CD14-positive monocyte (primary cell): ENCODE data around the gene CHMP2B. TPM values are rescaled to one million over a fixed set of nuclear protein-coding genes. Genes with fewer than 3 reads are reported as not detected.
A peak's percentile ranks its signal among the peaks of the same experiment; 100 is the strongest.

Experiments used
- DNase-seq, 3 donors: peaks; one replicate each; pipeline ENCODE4 v3.0.0-alpha.2; 2011 to 2022
- H2AFZ ChIP-seq: 2 replicates; pipeline ENCODE4 v1.6.0; 2012; ENCODE audit warnings: mild to moderate bottlenecking, low read depth, low read length, inconsistent platforms; ENCODE audit not compliant: insufficient read depth, poor library complexity, severe bottlenecking
- H3K27ac ChIP-seq, 2 donors: 1 replicate in 1 of 2; 2 replicates in 1 of 2; pipeline ENCODE4 v1.5.1; 2012 to 2013; ENCODE audit warnings: low read length in 2 of 2, control low read depth in 1 of 2, inconsistent platforms in 1 of 2, low read depth in 1 of 2, mild to moderate bottlenecking in 1 of 2
- H3K27me3 ChIP-seq, 2 donors: one replicate each; pipeline versions ENCODE4 v1.6.0 to v1.6.1; 2011 to 2013; ENCODE audit warnings: low read length in 2 of 2; ENCODE audit not compliant: control insufficient read depth in 2 of 2, insufficient read depth in 2 of 2
- H3K36me3 ChIP-seq, 2 donors: replicated peaks in 1 of 2; 1 replicate in 1 of 2; 2 replicates in 1 of 2; pipeline versions ENCODE4 v1.5.1 to v1.6.1; 2012 to 2013; ENCODE audit warnings: low read length in 2 of 2, control low read depth in 1 of 2, inconsistent platforms in 1 of 2, mild to moderate bottlenecking in 1 of 2; ENCODE audit not compliant: insufficient read depth in 2 of 2, control insufficient read depth in 1 of 2
- H3K4me1 ChIP-seq, 2 donors: 1 replicate in 1 of 2; 2 replicates in 1 of 2; pipeline versions ENCODE4 v1.5.1 to v1.6.1; 2012 to 2013; ENCODE audit warnings: low read length in 2 of 2, control low read depth in 1 of 2, inconsistent platforms in 1 of 2, mild to moderate bottlenecking in 1 of 2, moderate library complexity in 1 of 2; ENCODE audit not compliant: insufficient read depth in 2 of 2, control insufficient read depth in 1 of 2
- H3K4me2 ChIP-seq: replicated peaks from 2 replicates; pipeline ENCODE3; 2012; ENCODE audit warnings: low read length, moderate library complexity, mild to moderate bottlenecking; ENCODE audit not compliant: poor library complexity, severe bottlenecking; ENCODE audit errors: extremely low read depth
- H3K4me3 ChIP-seq, 3 experiments: fragments of 200-600 bp in 1 of 3; sonication (generic) in 1 of 3; replicated peaks in 1 of 3; 1 replicate in 2 of 3; 2 replicates in 1 of 3; pipeline ENCODE4 v1.5.1; 2011 to 2013; ENCODE audit warnings: low read length in 3 of 3, mild to moderate bottlenecking in 3 of 3, control low read depth in 2 of 3, low read depth in 2 of 3, inconsistent platforms in 1 of 3, moderate library complexity in 1 of 3
- H3K79me2 ChIP-seq: 2 replicates; pipeline ENCODE4 v1.6.0; 2012; ENCODE audit warnings: mild to moderate bottlenecking, control low read depth, inconsistent platforms, low read length, moderate library complexity; ENCODE audit not compliant: insufficient read depth
- H3K9ac ChIP-seq: 2 replicates; pipeline ENCODE4 v1.6.0; 2017; ENCODE audit warnings: low read length, mild to moderate bottlenecking; ENCODE audit not compliant: insufficient read depth, poor library complexity, severe bottlenecking
- H3K9me3 ChIP-seq, 2 donors: replicated peaks in 1 of 2; 1 replicate in 1 of 2; 2 replicates in 1 of 2; pipeline versions ENCODE4 v1.5.1 to v1.6.1; 2012 to 2013; ENCODE audit warnings: low read length in 2 of 2, control low read depth in 1 of 2; ENCODE audit not compliant: control insufficient read depth in 1 of 2, insufficient read depth in 1 of 2
- H4K20me1 ChIP-seq: 2 replicates; pipeline ENCODE4 v1.6.0; 2012; ENCODE audit warnings: mild to moderate bottlenecking, low read length, control low read depth, moderate library complexity; ENCODE audit not compliant: insufficient read depth
- H3K27ac Mint-ChIP-seq, 7 donors: one replicate each; pipeline ENCODE4 v1.8.0; 2020; ENCODE audit warnings: mild to moderate bottlenecking in 7 of 7, mixed read lengths in 7 of 7, moderate library complexity in 6 of 7, inconsistent platforms in 2 of 7
- H3K27me3 Mint-ChIP-seq, 3 donors: one replicate each; pipeline ENCODE4 v1.8.0; 2021 to 2022; ENCODE audit warnings: low read depth in 3 of 3, mild to moderate bottlenecking in 3 of 3, mixed read lengths in 3 of 3, moderate library complexity in 3 of 3, inconsistent platforms in 1 of 3
- H3K36me3 Mint-ChIP-seq, 2 donors: one replicate each; pipeline ENCODE4 v1.8.0; 2020; ENCODE audit warnings: mixed read lengths in 2 of 2, inconsistent platforms in 1 of 2, mild to moderate bottlenecking in 1 of 2
- H3K4me1 Mint-ChIP-seq: one replicate; pipeline ENCODE4 v1.8.0; 2020; ENCODE audit warnings: mild to moderate bottlenecking, mixed read lengths
- H3K4me3 Mint-ChIP-seq, 2 donors: one replicate each; pipeline ENCODE4 v1.8.0; 2020; ENCODE audit warnings: mild to moderate bottlenecking in 2 of 2, mixed read lengths in 2 of 2, moderate library complexity in 1 of 2
- H3K9me3 Mint-ChIP-seq, 7 donors: one replicate each; pipeline ENCODE4 v1.8.0; 2020 to 2022; ENCODE audit warnings: mixed read lengths in 7 of 7, mild to moderate bottlenecking in 6 of 7, moderate library complexity in 6 of 7, inconsistent platforms in 2 of 7
- WGBS: methylation state at CpG from one replicate; pipeline ENCODE4 v1.1.5; 2013; ENCODE audit warnings: missing lambda C conversion rate; ENCODE audit not compliant: insufficient coverage; 5-methylcytosine and 5-hydroxymethylcytosine counted together
- intact Hi-C, 2 donors: fragments of 100-400 bp; cut with micrococcal nuclease; formaldehyde crosslinking; loops; one replicate each; pipeline versions ENCODE4 v1.15.0 to v1.15.1; 2023
- polyA plus RNA-seq, 3 donors: library from polyadenylated mRNA; depleted of rRNA in 1 of 3; unstranded in 2 of 3; stranded (reverse) in 1 of 3; fragments of 300-500 nt in 2 of 3; fragments of >200 nt in 1 of 3; fragmentation: Illumina TruSeq in 2 of 3; gene quantifications; 1 replicate in 2 of 3; 2 replicates in 1 of 3; pipeline ENCODE4 v1.2.3, GENCODE V29; 2012 to 2021
- TF ChIP-seq, protein P1 (sequence below): fragments of 200-600 bp; IDR thresholded peaks from one replicate; pipeline ENCODE4 v1.8.0; 2022; ENCODE audit warnings: antibody characterized with exemption, mild to moderate bottlenecking

The CHMP2B gene
- polyA plus RNA-seq, 3 donors: 20.2 to 67.9 (median 62.1) TPM

DNA sequence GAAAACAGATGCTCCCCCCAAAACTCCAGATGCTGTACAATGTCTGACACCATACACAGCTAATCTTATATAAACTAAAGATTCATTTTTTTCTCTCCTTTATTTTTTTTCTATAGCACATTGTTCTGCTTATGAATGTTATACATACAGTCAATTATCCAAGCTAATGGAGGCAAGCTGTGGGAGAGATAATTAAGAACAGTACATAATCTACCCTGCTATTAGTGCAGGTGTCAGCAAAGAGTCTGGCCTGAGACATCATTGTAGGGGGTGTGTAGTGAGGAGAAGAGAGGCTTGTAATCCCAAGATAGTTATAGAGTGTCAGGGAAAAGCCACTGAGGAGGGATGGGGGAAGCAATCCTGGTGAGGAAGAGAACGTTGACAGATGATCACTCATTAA lies 25.4 kb upstream of the CHMP2B start:
- H3K27ac Mint-ChIP-seq: peak overlapping the region in 1 of 7 donors; percentile 16
- H3K27me3 Mint-ChIP-seq: peaks cover 0 to 3% (median 2%) of the 10 kb centered on the region in 3 donors
- Histone ChIP-seq H3K79me2 (no peaks in the 10 kb centered on the region), H3K4me1 (no peaks in the 10 kb centered on the region), H3K27me3 (no peaks in the 10 kb centered on the region), H3K4me2 (no peak overlapping the region), H3K27ac (no peak overlapping the region), H3K9ac (no peak overlapping the region), H2AFZ (no peak overlapping the region), H3K36me3 (no peaks in the 10 kb centered on the region), H4K20me1 (no peaks in the 10 kb centered on the region), H3K4me3 (no peak overlapping the region), H3K9me3 (peaks cover 0 to 2% of the 10 kb centered on the region in 2 donors)
- TF ChIP-seq, protein P1, sequence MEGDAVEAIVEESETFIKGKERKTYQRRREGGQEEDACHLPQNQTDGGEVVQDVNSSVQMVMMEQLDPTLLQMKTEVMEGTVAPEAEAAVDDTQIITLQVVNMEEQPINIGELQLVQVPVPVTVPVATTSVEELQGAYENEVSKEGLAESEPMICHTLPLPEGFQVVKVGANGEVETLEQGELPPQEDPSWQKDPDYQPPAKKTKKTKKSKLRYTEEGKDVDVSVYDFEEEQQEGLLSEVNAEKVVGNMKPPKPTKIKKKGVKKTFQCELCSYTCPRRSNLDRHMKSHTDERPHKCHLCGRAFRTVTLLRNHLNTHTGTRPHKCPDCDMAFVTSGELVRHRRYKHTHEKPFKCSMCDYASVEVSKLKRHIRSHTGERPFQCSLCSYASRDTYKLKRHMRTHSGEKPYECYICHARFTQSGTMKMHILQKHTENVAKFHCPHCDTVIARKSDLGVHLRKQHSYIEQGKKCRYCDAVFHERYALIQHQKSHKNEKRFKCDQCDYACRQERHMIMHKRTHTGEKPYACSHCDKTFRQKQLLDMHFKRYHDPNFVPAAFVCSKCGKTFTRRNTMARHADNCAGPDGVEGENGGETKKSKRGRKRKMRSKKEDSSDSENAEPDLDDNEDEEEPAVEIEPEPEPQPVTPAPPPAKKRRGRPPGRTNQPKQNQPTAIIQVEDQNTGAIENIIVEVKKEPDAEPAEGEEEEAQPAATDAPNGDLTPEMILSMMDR: no peak
- 83% methylated on average over 1 of the region's 1 CpG for WGBS
- no peaks in the 10 kb centered on the region for H3K4me1 Mint-ChIP-seq
- no peak for DNase-seq
- H3K36me3 Mint-ChIP-seq: no peaks in the 10 kb centered on the region
- H3K4me3 Mint-ChIP-seq: no peak overlapping the region
- intact Hi-C loops: no loop called here
- peaks cover 2 to 7% (median 3%) of the 10 kb centered on the region in 7 donors for H3K9me3 Mint-ChIP-seq

DNA sequence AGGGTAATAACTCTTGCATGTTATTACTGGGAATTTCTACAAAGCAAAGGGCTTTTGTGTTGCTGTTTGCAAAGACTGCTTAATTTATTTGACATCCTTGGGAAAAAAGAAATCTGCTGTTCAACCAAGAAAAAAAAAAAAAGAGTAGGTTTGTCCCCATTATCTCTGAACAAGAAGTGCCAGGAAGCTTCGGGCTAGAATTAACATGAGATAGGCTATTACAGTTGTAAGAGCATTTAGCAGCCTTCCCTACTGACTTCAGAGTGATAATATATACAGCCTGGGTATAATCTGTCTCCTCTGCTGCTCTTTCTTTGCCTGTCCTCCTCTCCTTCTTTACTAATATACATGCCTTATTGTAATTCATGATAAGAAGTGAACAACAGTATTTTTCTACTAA lies 23.3 kb upstream of the CHMP2B start:
- no peak overlapping the region for H2AFZ ChIP-seq
- no peaks in the 10 kb centered on the region for H3K36me3 ChIP-seq
- H4K20me1 ChIP-seq: no peaks in the 10 kb centered on the region
- H3K4me1 ChIP-seq: no peaks in the 10 kb centered on the region
- peaks cover 0 to 2% (median 0%) of the 10 kb centered on the region in 7 donors for H3K9me3 Mint-ChIP-seq
- H3K9me3 ChIP-seq: no peaks in the 10 kb centered on the region
- no peak overlapping the region for H3K27ac ChIP-seq
- H3K9ac ChIP-seq: no peak overlapping the region
- intact Hi-C loops: no loop called here
- no peak overlapping the region for H3K27ac Mint-ChIP-seq
- DNase-seq: no peak
- H3K36me3 Mint-ChIP-seq: no peaks in the 10 kb centered on the region
- peaks cover 0 to 3% (median 0%) of the 10 kb centered on the region in 3 donors for H3K27me3 Mint-ChIP-seq
- no peaks in the 10 kb centered on the region for H3K27me3 ChIP-seq
- no CpG with 5 or more reads among the region's 1 CpG for WGBS
- no peak overlapping the region for H3K4me2 ChIP-seq
- H3K79me2 ChIP-seq: no peaks in the 10 kb centered on the region
- no peak overlapping the region for H3K4me3 ChIP-seq
- TF ChIP-seq, protein P1: no peak
- H3K4me3 Mint-ChIP-seq: no peak overlapping the region
- H3K4me1 Mint-ChIP-seq: no peaks in the 10 kb centered on the region
